Fibroblast of pulmonary artery (primary cell): ENCODE data around the gene ATP6V1F.

Experiments
- DNase-seq: peaks from one replicate; pipeline ENCODE4 v3.0.0-alpha.2; 2010; ENCODE audit warnings: low read depth
- H3K4me3 ChIP-seq: replicated peaks from 2 replicates; pipeline ENCODE4 v1.5.1; 2011; ENCODE audit warnings: low read depth, mild to moderate bottlenecking, control low read depth, low read length, moderate library complexity
- CTCF ChIP-seq: IDR thresholded peaks from 2 replicates; pipeline ENCODE4 v1.5.1; 2011; ENCODE audit warnings: mild to moderate bottlenecking, control low read depth, low read length, inconsistent platforms; ENCODE audit errors: missing control alignments

The ATP6V1F gene

GRCh38 chr7:128886391-128887168 is 23.9 kb downstream of the ATP6V1F start:
- no peak for DNase-seq
- no peak for TF ChIP-seq CTCF
- H3K4me3 ChIP-seq = no peak overlapping the region

GRCh38 chr7:128887169-128888038 is 24.7 kb downstream of the ATP6V1F start:
- no peak for DNase-seq
- no peak overlapping the region for H3K4me3 ChIP-seq
- no peak for TF ChIP-seq CTCF

GRCh38 chr7:128888039-128888755 is 25.5 kb downstream of the ATP6V1F start:
- H3K4me3 ChIP-seq = no peak overlapping the region
- no peak for DNase-seq
- no peak for TF ChIP-seq CTCF

DNA sequence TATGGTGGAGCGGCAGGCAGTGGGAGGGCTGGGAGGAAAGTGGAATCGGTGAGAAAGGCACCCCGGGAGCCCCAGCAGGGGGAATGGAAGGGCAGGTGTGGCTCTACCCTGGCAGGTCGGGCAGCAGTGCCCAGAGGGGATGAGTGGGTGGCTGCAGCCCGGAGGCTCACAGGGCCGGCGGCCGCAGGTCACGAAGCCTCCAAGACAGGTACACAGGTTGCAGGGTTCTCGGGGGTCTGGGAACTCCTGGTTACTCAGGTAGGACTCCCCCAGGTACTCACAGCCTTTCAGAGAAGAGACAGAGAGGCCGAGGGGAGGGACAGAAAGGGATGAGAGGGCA is 26.1 kb downstream of the ATP6V1F start:
- no peak overlapping the region for H3K4me3 ChIP-seq
- no peak for TF ChIP-seq CTCF
- no peak for DNase-seq

GRCh38 chr7:128889121-128889520 is 26.5 kb downstream of the ATP6V1F start:
- no peak for TF ChIP-seq CTCF
- no peak for DNase-seq
- H3K4me3 ChIP-seq = no peak overlapping the region

- DNase-seq = no peak
- no peak overlapping the region for H3K4me3 ChIP-seq
- TF ChIP-seq CTCF = no peak
These were observed 27.9 kb downstream of the ATP6V1F start for GRCh38 chr7:128890306-128891109.
